ENCODE measurements around the gene TSHZ2.

Gene TSHZ2

DNA sequence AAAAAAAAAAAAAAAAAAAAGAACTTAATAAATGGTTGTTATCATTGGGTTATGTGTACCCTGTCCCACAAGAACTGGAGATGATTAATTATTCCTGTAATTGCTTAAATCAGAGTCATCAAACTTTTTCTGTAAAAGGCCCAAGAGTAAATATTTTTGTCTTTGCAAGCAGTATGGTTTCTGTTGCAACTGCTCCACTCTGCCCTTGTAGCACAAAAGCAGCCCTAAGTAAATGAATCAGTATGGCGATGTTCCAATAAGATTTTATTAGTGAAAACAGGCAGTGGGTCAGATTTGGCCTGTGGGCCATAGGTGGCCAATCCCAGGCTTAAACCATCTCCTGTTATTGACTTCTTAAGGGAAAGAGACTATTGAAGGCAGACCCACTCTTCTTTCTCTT is 252.7 kb downstream of the TSHZ2 start:
- H3K36me3 ChIP-seq (ENCODE audit: insufficient read depth, low read length) = no peaks in the 10 kb centered on the region
- H3K4me1 ChIP-seq (ENCODE audit: insufficient read depth, low read length, severe bottlenecking) = peaks cover 7% of the 10 kb centered on the region
- 0 out of 2 replicates have a peak, but pooled peaks cover 3% of the 10 kb centered on the region for H3K27me3 ChIP-seq (ENCODE audit: insufficient read depth, low read length)
- H3K4me3 ChIP-seq (ENCODE audit: low read depth, low read length, poor library complexity, severe bottlenecking) = no peak overlapping the region
- H2AFZ ChIP-seq (ENCODE audit: low read length) = no peak overlapping the region
- no peaks in the 10 kb centered on the region for H4K20me1 ChIP-seq (ENCODE audit: insufficient read depth, low read length)
- no peaks in the 10 kb centered on the region for H3K9me3 ChIP-seq (ENCODE audit: low read length)
- no peak overlapping the region for H3K27ac ChIP-seq (ENCODE audit: low read depth, low read length, poor library complexity, severe bottlenecking)
- no peak for TF ChIP-seq EZH2 (IDR thresholded peaks at IDR 0.05; ENCODE audit: borderline replicate concordance, low read length)
- TF ChIP-seq, protein P1, sequence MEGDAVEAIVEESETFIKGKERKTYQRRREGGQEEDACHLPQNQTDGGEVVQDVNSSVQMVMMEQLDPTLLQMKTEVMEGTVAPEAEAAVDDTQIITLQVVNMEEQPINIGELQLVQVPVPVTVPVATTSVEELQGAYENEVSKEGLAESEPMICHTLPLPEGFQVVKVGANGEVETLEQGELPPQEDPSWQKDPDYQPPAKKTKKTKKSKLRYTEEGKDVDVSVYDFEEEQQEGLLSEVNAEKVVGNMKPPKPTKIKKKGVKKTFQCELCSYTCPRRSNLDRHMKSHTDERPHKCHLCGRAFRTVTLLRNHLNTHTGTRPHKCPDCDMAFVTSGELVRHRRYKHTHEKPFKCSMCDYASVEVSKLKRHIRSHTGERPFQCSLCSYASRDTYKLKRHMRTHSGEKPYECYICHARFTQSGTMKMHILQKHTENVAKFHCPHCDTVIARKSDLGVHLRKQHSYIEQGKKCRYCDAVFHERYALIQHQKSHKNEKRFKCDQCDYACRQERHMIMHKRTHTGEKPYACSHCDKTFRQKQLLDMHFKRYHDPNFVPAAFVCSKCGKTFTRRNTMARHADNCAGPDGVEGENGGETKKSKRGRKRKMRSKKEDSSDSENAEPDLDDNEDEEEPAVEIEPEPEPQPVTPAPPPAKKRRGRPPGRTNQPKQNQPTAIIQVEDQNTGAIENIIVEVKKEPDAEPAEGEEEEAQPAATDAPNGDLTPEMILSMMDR (IDR thresholded peaks at IDR 0.05; ENCODE audit: low read length) = no peak
- no peaks in the 10 kb centered on the region for H3F3A ChIP-seq (ENCODE audit: insufficient read depth, low read length)
- H3K79me2 ChIP-seq (ENCODE audit: insufficient read depth, low read length) = no peaks in the 10 kb centered on the region
- no peak overlapping the region for H3K9ac ChIP-seq (ENCODE audit: low read length)
- no peak overlapping the region for H3K4me2 ChIP-seq (ENCODE audit: low read length)
- no peaks in the 10 kb centered on the region for H3K9me2 ChIP-seq (ENCODE audit: low read depth, low read length)

DNA sequence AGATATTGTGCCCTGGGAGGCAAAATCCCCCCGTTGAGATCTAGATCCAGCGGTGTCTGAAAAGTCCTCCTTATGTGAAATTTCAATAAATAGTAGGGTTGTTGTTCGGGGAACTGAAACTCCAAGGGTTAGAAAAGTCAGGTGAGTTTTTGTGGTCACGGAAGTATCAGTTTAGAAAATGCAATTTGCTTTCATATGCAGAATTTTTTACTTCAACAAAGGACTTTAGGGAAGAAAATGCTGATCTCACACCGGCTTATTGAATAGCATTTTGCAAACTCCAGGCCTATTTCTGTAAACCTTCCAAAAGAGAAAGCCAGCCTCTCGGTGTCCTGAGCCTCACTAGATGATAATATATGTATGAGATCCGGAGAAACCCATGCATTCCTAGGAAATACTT is 254.7 kb downstream of the TSHZ2 start:
- H3K36me3 ChIP-seq (ENCODE audit: insufficient read depth, low read length) = no peaks in the 10 kb centered on the region
- no peak overlapping the region for H3K4me3 ChIP-seq (ENCODE audit: low read depth, low read length, poor library complexity, severe bottlenecking)
- no peaks in the 10 kb centered on the region for H3K9me3 ChIP-seq (ENCODE audit: low read length)
- H3K4me1 ChIP-seq (ENCODE audit: insufficient read depth, low read length, severe bottlenecking) = peaks cover 7% of the 10 kb centered on the region
- no peak overlapping the region for H3K4me2 ChIP-seq (ENCODE audit: low read length)
- no peaks in the 10 kb centered on the region for H4K20me1 ChIP-seq (ENCODE audit: insufficient read depth, low read length)
- no peaks in the 10 kb centered on the region for H3F3A ChIP-seq (ENCODE audit: insufficient read depth, low read length)
- no peak overlapping the region for H2AFZ ChIP-seq (ENCODE audit: low read length)
- no peak overlapping the region for H3K27ac ChIP-seq (ENCODE audit: low read depth, low read length, poor library complexity, severe bottlenecking)
- no peaks in the 10 kb centered on the region for H3K9me2 ChIP-seq (ENCODE audit: low read depth, low read length)
- H3K9ac ChIP-seq (ENCODE audit: low read length) = no peak overlapping the region
- H3K27me3 ChIP-seq (ENCODE audit: insufficient read depth, low read length) = 0 out of 2 replicates have a peak, but pooled peaks cover 3% of the 10 kb centered on the region
- no peaks in the 10 kb centered on the region for H3K79me2 ChIP-seq (ENCODE audit: insufficient read depth, low read length)
- TF ChIP-seq, protein P1 (IDR thresholded peaks at IDR 0.05; ENCODE audit: low read length) = no peak
- no peak for TF ChIP-seq EZH2 (IDR thresholded peaks at IDR 0.05; ENCODE audit: borderline replicate concordance, low read length)

DNA sequence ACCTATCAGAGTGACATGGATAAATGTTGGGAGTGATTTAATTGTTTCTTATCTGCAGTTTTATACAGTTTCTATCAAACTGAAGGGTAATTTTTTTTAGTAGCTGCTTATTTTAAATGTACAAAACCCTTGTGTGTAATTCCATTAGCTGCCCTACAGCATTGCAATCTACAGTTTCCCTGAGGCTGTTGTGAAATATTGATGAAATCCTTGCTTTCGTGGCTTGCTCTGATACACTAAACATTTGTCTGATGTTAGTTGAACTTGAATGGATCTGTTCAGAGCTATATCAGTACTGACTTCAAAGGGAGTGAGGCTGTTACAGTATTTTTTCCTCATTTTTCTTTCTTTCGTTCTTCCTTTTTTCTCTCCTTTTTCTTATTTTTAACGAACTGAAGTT is 255.4 kb downstream of the TSHZ2 start:
- Histone ChIP-seq H3K4me2 (ENCODE audit: low read length) (no peak overlapping the region), H3K4me1 (ENCODE audit: insufficient read depth, low read length, severe bottlenecking) (peaks cover 7% of the 10 kb centered on the region), H2AFZ (ENCODE audit: low read length) (no peak overlapping the region), H3K9me3 (ENCODE audit: low read length) (no peaks in the 10 kb centered on the region), H3K9ac (ENCODE audit: low read length) (no peak overlapping the region), H3K4me3 (ENCODE audit: low read depth, low read length, poor library complexity, severe bottlenecking) (no peak overlapping the region), H3K79me2 (ENCODE audit: insufficient read depth, low read length) (no peaks in the 10 kb centered on the region), H3F3A (ENCODE audit: insufficient read depth, low read length) (no peaks in the 10 kb centered on the region), H3K9me2 (ENCODE audit: low read depth, low read length) (no peaks in the 10 kb centered on the region), H3K36me3 (ENCODE audit: insufficient read depth, low read length) (no peaks in the 10 kb centered on the region), H3K27me3 (ENCODE audit: insufficient read depth, low read length) (0 out of 2 replicates have a peak, but pooled peaks cover 3% of the 10 kb centered on the region), H3K27ac (ENCODE audit: low read depth, low read length, poor library complexity, severe bottlenecking) (no peak overlapping the region), H4K20me1 (ENCODE audit: insufficient read depth, low read length) (no peaks in the 10 kb centered on the region)
- TF ChIP-seq, protein P1 (IDR thresholded peaks at IDR 0.05; ENCODE audit: low read length) = no peak
- no peak for TF ChIP-seq EZH2 (IDR thresholded peaks at IDR 0.05; ENCODE audit: borderline replicate concordance, low read length)

All from OCI-LY1 (cell line).